Stimulated activated CD4-positive, alpha-beta T cell treated with anti-CD3 and anti-CD28 coated beads, Interleukin-4, amount 100 ng/mL, for 48 hours (primary cell): Measurements from ENCODE around the gene TMEM244.
"Not testable (repeated sequence)": the region's sequence is repeated elsewhere in the genome, so short reads cannot be mapped to it uniquely, and the experiment has no call there.

Source experiments
- DNase-seq, 2 donors: peaks; one replicate each; pipeline ENCODE4 v3.0.0-alpha.2; 2020; ENCODE audit warnings: low read depth in 2 of 2

Gene TMEM244

GRCh38 chr6:129860908-129861665 is at the start of gene TMEM244:
Gene TMEM244, minus strand, starts transcription at chr6:129861315. Its CDS starts 127 bp downstream, at chr6:129861188.
- no peak for DNase-seq

GRCh38 chr6:129908858-129909257 is 47.7 kb upstream of the TMEM244 start:
- DNase-seq: no peak

GRCh38 chr6:129908356-129908755 is 47.2 kb upstream of the TMEM244 start:
- DNase-seq: no peak

GRCh38 chr6:129906515-129907077 is 45.5 kb upstream of the TMEM244 start:
- no peak for DNase-seq

GRCh38 chr6:129903082-129903481 is 42.0 kb upstream of the TMEM244 start:
- no peak for DNase-seq

- no peak for DNase-seq
These were observed 41.6 kb upstream of the TMEM244 start for GRCh38 chr6:129902681-129903080.

GRCh38 chr6:129901910-129902309 is 40.8 kb upstream of the TMEM244 start:
- DNase-seq: no peak

GRCh38 chr6:129895692-129896091 is 34.6 kb upstream of the TMEM244 start:
- DNase-seq: no peak

- DNase-seq: no peak
These were observed 33.8 kb upstream of the TMEM244 start for GRCh38 chr6:129894921-129895320.

- DNase-seq: no peak
These were observed 32.5 kb upstream of the TMEM244 start for GRCh38 chr6:129893640-129894039.

- DNase-seq: no peak
These were observed 29.6 kb upstream of the TMEM244 start for GRCh38 chr6:129890701-129891100.

GRCh38 chr6:129890164-129890563 is 29.0 kb upstream of the TMEM244 start:
- DNase-seq: no peak

- no peak for DNase-seq
These were observed 28.5 kb upstream of the TMEM244 start for GRCh38 chr6:129889580-129889979.

- no peak for DNase-seq
These were observed 25.5 kb upstream of the TMEM244 start for GRCh38 chr6:129886401-129887155.

- no peak for DNase-seq
These were observed 23.1 kb upstream of the TMEM244 start for GRCh38 chr6:129884211-129884610.

- DNase-seq: no peak
These were observed 21.5 kb upstream of the TMEM244 start for GRCh38 chr6:129882510-129883023.

GRCh38 chr6:129877894-129878293 is 16.8 kb upstream of the TMEM244 start:
- not testable (repeated sequence) for DNase-seq

- no peak for DNase-seq
These were observed 14.8 kb upstream of the TMEM244 start for GRCh38 chr6:129875610-129876520.

GRCh38 chr6:129874837-129875236 is 13.7 kb upstream of the TMEM244 start:
- no peak for DNase-seq

GRCh38 chr6:129872586-129872985 is 11.5 kb upstream of the TMEM244 start:
- DNase-seq: no peak

- no peak for DNase-seq
These were observed 10.1 kb upstream of the TMEM244 start for GRCh38 chr6:129871221-129871620.
